Measurements from ENCODE around the gene PDSS2.

- no peak for TF ChIP-seq GATA3 (IDR thresholded peaks at IDR 0.05; ENCODE audit: low read depth, low read length)
- no peak for TF ChIP-seq GATA2 (IDR thresholded peaks at IDR 0.05; ENCODE audit: low read depth, low read length)
These were observed 185.1 kb downstream of the PDSS2 start for GRCh38 chr6:107274288-107274687.
